ENCODE results near the gene FPGS. TPM values are rescaled to one million over a fixed set of nuclear protein-coding genes. Genes with fewer than 3 reads are reported as not detected.
"Not testable (repeated sequence)": the region's sequence is repeated elsewhere in the genome, so short reads cannot be mapped to it uniquely, and the experiment has no call there.

Gene FPGS
- total RNA-seq, 2 donors from 2014 or later = 71.2 to 80.6 TPM

- no peak for ATAC-seq
- Mint-ChIP-seq H3K27ac (peak overlapping the region; percentile 95), H3K4me3 (peak overlapping the region; percentile 99), H3K36me3 (ENCODE audit: low read depth) (peaks cover 9% of the 10 kb centered on the region), H3K4me1 (peaks cover 31% of the 10 kb centered on the region), H3K27me3 (no peaks in the 10 kb centered on the region)
- H3K9me3 ChIP-seq (ENCODE audit: control insufficient read depth, low read length, poor library complexity, severe bottlenecking) = no peaks in the 10 kb centered on the region
- DNase-seq = no peak
Observed at GRCh38 chr9:127776924-127777289, 25.8 kb upstream of the FPGS start.

- peaks cover 9% of the 10 kb centered on the region for H3K36me3 Mint-ChIP-seq (ENCODE audit: low read depth)
- DNase-seq (no peak), ATAC-seq (no peak)
- peak overlapping the region; percentile 99 for H3K4me3 Mint-ChIP-seq
- no peaks in the 10 kb centered on the region for H3K9me3 ChIP-seq (ENCODE audit: control insufficient read depth, low read length, poor library complexity, severe bottlenecking)
- H3K27ac Mint-ChIP-seq = peak overlapping the region; percentile 95
- peaks cover 31% of the 10 kb centered on the region for H3K4me1 Mint-ChIP-seq
- H3K27me3 Mint-ChIP-seq = no peaks in the 10 kb centered on the region
Observed at GRCh38 chr9:127777368-127777980, 25.2 kb upstream of the FPGS start.

GRCh38 chr9:127778280-127779135 is 24.2 kb upstream of the FPGS start, which contains the start of gene SH2D3C:
Gene SH2D3C, minus strand, starts transcription at chr9:127778666. Its CDS starts 39 bp downstream, at chr9:127778627.
- Mint-ChIP-seq H3K36me3 (ENCODE audit: low read depth) (peaks cover 7% of the 10 kb centered on the region), H3K4me1 (peaks cover 38% of the 10 kb centered on the region), H3K27ac (peak within 1 kb of the TSS; percentile 95), H3K27me3 (no peaks in the 10 kb centered on the region), H3K4me3 (peak within 1 kb of the TSS; percentile 99)
- H3K9me3 ChIP-seq (ENCODE audit: control insufficient read depth, low read length, poor library complexity, severe bottlenecking) = no peaks in the 10 kb centered on the region
- ATAC-seq = peak; percentile 48
- no peak for DNase-seq

- H3K27me3 Mint-ChIP-seq = no peaks in the 10 kb centered on the region
- peak; percentile 59 for ATAC-seq
- H3K4me3 Mint-ChIP-seq = peak overlapping the region; percentile 99
- H3K36me3 Mint-ChIP-seq (ENCODE audit: low read depth) = peaks cover 4% of the 10 kb centered on the region
- no peaks in the 10 kb centered on the region for H3K9me3 ChIP-seq (ENCODE audit: control insufficient read depth, low read length, poor library complexity, severe bottlenecking)
- peak overlapping the region; percentile 95 for H3K27ac Mint-ChIP-seq
- DNase-seq = peak in 1 of 3 donors; percentile 36
- H3K4me1 Mint-ChIP-seq = peaks cover 40% of the 10 kb centered on the region
Observed at GRCh38 chr9:127779136-127779981, 23.3 kb upstream of the FPGS start.

- H3K27ac Mint-ChIP-seq = peak overlapping the region; percentile 95
- DNase-seq = no peak
- no peak for ATAC-seq
- H3K4me1 Mint-ChIP-seq = peaks cover 44% of the 10 kb centered on the region
- no peak overlapping the region for H3K4me3 Mint-ChIP-seq
- H3K9me3 ChIP-seq (ENCODE audit: control insufficient read depth, low read length, poor library complexity, severe bottlenecking) = no peaks in the 10 kb centered on the region
- no peaks in the 10 kb centered on the region for H3K27me3 Mint-ChIP-seq
- H3K36me3 Mint-ChIP-seq (ENCODE audit: low read depth) = peaks cover 4% of the 10 kb centered on the region
Observed at GRCh38 chr9:127780126-127780885, 22.4 kb upstream of the FPGS start.

- peak overlapping the region; percentile 95 for H3K27ac Mint-ChIP-seq
- not testable (repeated sequence) for H3K4me3 Mint-ChIP-seq; H3K27me3 Mint-ChIP-seq; H3K36me3 Mint-ChIP-seq (ENCODE audit: low read depth); ATAC-seq; H3K9me3 ChIP-seq (ENCODE audit: control insufficient read depth, low read length, poor library complexity, severe bottlenecking); DNase-seq
- peaks cover 44% of the 10 kb centered on the region for H3K4me1 Mint-ChIP-seq
Observed at GRCh38 chr9:127780909-127781308, 21.8 kb upstream of the FPGS start.

GRCh38 chr9:127781806-127782205 is 20.9 kb upstream of the FPGS start:
- no peak overlapping the region for H3K4me3 Mint-ChIP-seq
- ATAC-seq = no peak
- DNase-seq = no peak
- H3K27ac Mint-ChIP-seq = peak overlapping the region; percentile 95
- H3K4me1 Mint-ChIP-seq = peaks cover 44% of the 10 kb centered on the region
- H3K27me3 Mint-ChIP-seq = no peaks in the 10 kb centered on the region
- H3K9me3 ChIP-seq (ENCODE audit: control insufficient read depth, low read length, poor library complexity, severe bottlenecking) = no peaks in the 10 kb centered on the region
- peaks cover 4% of the 10 kb centered on the region for H3K36me3 Mint-ChIP-seq (ENCODE audit: low read depth)

GRCh38 chr9:127783111-127784008 is 19.3 kb upstream of the FPGS start:
- no peaks in the 10 kb centered on the region for H3K27me3 Mint-ChIP-seq
- no peaks in the 10 kb centered on the region for H3K9me3 ChIP-seq (ENCODE audit: control insufficient read depth, low read length, poor library complexity, severe bottlenecking)
- DNase-seq (peak; percentile 51 to 60 (median 56)), ATAC-seq (peak; percentile 21)
- H3K4me3 Mint-ChIP-seq = peak overlapping the region; percentile 86
- peaks cover 2% of the 10 kb centered on the region for H3K36me3 Mint-ChIP-seq (ENCODE audit: low read depth)
- peak overlapping the region; percentile 95 for H3K27ac Mint-ChIP-seq
- peaks cover 48% of the 10 kb centered on the region for H3K4me1 Mint-ChIP-seq

- peak; percentile 64 for ATAC-seq
Observed at GRCh38 chr9:127785023-127785932, 17.4 kb upstream of the FPGS start.

GRCh38 chr9:127785933-127786772 is 16.5 kb upstream of the FPGS start, which contains the start of gene CDK9:
Gene CDK9, plus strand, starts transcription at chr9:127786034. Its CDS starts 115 bp downstream, at chr9:127786149.
- H3K27me3 Mint-ChIP-seq = no peaks in the 10 kb centered on the region
- peak within 1 kb of the TSS; percentile 95 for H3K27ac Mint-ChIP-seq
- peak within 1 kb of the TSS; percentile 91 for H3K4me3 Mint-ChIP-seq
- no peaks in the 10 kb centered on the region for H3K9me3 ChIP-seq (ENCODE audit: control insufficient read depth, low read length, poor library complexity, severe bottlenecking)
- peak; percentile 90 to 93 (median 92) for DNase-seq
- peaks cover 3% of the 10 kb centered on the region for H3K36me3 Mint-ChIP-seq (ENCODE audit: low read depth)
- peaks cover 46% of the 10 kb centered on the region for H3K4me1 Mint-ChIP-seq
- peak; percentile 71 for ATAC-seq

More at GRCh38 chr9:127785023-127785932, 17.4 kb upstream of the FPGS start:
- H3K4me1 Mint-ChIP-seq = peaks cover 45% of the 10 kb centered on the region
- H3K27ac Mint-ChIP-seq = peak overlapping the region; percentile 95
- H3K9me3 ChIP-seq (ENCODE audit: control insufficient read depth, low read length, poor library complexity, severe bottlenecking) = no peaks in the 10 kb centered on the region
- H3K36me3 Mint-ChIP-seq (ENCODE audit: low read depth) = peaks cover 2% of the 10 kb centered on the region
- H3K4me3 Mint-ChIP-seq = peak overlapping the region; percentile 91
- no peaks in the 10 kb centered on the region for H3K27me3 Mint-ChIP-seq
- peak; percentile 85 to 89 (median 85) for DNase-seq
